NCI-H226 (cell line): Measurements from ENCODE around the gene GUCA2A.

ENCODE experiments used
- DNase-seq: peaks from one replicate; pipeline ENCODE4 v3.0.0-alpha.2; 2015

The GUCA2A gene

DNA sequence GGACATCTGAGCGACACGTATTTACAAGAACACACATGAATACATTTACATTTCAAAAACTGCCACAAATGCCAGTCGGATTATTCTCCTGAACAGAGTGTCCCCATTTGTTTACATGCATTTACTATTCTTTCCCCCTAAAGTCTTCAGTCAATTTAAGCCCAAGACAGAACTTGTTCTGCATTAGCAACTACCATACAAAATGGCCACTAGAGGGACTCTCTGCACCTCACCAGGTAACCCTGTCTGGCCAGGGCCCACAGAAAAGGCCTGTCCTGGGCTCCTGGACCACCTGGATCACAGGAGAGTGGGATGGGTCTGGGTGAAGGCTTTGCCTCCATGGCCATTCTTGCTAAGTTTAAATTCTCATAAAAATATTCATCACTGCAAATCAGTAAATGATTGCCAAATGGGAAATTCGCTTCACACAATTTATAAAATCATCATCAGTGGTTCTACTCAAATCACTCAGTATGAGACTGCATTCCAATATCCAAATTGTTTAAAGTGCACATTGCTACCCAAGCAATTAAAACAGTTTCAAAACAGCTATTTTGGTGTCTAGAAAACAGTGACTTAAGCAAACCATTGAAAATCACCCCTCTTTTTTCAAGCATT is 12.5 kb upstream of the GUCA2A start:
- DNase-seq = no peak

GRCh38 chr1:42175314-42176054 is 10.9 kb upstream of the GUCA2A start:
- DNase-seq = no peak

DNA sequence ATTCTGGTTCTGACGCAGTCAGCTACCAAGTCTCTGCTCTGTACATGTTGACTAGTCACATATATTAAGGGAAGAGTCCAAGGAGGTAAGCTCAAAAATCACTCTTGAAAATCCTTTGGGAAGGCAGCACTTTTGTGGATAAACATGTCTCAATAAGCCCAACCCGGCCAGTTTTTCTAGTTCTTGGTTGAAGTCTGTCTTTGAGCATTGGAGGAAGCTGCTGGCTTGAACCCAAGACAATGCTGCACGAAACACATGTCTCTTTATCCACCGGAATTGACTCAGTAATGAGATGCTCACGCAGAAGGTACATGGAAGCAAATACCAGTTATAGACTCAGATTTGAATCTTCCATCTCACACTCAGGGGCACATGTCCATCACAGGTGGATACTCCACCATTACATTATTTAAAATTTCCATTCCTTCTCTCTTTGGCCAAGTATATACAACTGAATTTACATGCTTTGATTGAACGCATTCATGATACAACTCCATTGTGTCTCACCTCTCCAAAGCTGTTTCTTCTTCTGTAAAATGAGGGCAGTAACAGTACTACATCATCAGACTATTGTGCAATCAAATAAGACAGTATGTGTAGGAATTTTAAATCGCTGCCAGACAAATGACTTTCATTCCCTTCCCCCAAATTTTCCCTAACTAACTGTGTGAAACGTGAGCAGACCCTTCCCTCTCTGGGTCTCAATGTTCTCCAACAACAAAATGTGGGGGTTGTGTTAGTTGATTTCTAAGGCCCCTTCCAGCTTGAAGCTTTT is 9.6 kb upstream of the GUCA2A start:
- DNase-seq = no peak

DNA sequence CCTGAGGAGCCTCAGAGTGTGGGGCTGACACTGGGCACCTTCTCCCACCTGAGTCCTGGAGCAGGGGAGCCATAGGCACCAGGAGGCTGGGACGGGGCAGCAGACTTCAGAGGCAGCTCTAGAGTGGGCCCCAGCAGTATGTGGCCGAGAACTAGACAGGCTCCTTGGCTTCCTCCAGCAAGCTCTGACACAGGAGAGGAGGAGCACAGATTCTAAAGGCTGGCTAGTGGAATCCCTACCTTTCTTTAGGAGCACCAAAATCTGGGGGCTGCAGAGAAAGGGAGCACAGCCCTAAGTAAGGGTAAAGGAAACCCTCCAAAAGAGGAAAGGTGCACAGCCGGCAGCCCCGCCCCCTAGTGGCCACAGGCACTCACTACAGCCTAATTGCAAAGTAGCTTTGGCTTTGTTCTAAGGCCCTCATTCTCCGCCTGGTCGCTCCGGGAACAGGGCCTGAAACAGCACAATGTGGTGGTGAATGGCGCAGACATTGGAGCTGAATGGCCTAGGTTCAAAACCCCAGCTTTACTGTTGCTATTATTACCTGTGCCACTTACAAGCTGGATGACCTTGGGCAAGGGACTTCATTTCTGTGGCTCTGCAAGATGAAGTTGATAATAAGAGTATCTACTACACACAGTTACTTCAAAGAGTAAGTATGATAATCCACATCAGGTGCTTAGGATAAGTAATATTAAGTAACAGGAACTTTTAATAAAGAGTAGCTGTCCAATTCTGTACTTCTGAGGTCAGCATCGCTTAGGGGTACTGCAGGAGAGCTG is 8.8 kb upstream of the GUCA2A start:
- no peak for DNase-seq

GRCh38 chr1:42172381-42173133 is 8.0 kb upstream of the GUCA2A start:
- DNase-seq = no peak

DNA sequence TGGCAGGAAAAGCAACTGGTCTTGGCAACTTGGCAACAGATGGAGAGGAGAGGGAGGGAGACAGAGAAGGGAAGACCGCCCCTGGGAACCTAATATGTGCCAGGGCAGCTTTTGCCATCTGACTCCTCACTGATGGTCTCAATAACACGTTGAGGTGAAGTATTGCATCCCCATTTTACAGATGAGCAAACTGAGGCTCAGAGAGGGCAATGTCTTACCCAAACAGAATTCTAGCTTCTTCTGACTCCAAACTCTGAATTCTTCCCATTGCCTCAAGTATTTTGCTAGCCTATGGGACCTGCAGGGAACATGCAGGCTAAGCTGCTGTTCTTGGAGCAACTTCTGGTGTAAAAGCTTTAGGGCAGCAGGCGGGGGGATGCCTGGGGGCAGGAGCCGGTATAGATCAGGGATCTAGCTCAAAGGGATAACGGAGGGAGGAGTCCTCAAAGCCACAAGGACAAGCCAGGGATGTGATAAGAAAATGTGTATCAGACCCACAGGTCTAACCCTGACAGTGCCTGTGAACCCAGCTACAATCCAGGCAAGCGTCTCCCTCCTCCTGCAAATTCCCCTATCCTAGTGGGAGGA is 7.2 kb upstream of the GUCA2A start:
- DNase-seq = no peak

- DNase-seq = no peak
Measured at GRCh38 chr1:42170779-42171621, 6.5 kb upstream of the GUCA2A start.

DNA sequence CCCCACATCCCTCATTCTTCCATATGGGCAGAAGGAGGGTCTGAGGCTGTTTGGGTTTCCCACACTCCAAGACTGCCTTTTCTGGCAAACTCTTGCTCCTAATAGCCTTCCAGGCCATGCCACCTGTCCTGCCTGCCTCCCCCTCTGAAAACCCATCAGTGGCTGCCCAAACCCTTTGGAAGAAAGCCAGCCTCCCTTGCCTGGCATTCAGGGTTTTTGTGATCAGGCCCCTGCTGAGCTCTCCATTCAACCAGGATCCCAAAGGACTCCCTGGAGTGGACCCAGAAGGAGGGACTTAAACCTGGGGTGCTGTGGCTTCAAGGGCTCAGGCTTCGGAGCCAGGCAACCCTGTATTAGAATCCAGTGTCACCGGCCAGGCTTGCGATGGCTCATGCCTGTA is 4.2 kb upstream of the GUCA2A start:
- DNase-seq = no peak

DNA sequence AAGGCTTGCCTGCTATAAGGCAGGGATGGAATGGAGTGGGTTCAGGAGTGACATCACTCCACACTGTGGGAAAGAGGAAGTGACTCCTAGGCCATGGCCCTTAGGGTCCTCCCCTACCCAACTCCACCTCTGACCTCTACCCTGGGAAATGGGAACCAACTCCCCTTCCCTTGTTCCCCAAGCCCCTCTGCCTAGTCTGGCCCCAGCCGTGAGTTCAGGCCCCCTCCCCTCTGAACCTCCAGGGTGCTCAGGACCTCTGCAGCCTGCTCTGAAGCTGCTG is 3.8 kb upstream of the GUCA2A start:
- DNase-seq = no peak

- no peak for DNase-seq
Measured at GRCh38 chr1:42167611-42168390, 3.3 kb upstream of the GUCA2A start.

DNA sequence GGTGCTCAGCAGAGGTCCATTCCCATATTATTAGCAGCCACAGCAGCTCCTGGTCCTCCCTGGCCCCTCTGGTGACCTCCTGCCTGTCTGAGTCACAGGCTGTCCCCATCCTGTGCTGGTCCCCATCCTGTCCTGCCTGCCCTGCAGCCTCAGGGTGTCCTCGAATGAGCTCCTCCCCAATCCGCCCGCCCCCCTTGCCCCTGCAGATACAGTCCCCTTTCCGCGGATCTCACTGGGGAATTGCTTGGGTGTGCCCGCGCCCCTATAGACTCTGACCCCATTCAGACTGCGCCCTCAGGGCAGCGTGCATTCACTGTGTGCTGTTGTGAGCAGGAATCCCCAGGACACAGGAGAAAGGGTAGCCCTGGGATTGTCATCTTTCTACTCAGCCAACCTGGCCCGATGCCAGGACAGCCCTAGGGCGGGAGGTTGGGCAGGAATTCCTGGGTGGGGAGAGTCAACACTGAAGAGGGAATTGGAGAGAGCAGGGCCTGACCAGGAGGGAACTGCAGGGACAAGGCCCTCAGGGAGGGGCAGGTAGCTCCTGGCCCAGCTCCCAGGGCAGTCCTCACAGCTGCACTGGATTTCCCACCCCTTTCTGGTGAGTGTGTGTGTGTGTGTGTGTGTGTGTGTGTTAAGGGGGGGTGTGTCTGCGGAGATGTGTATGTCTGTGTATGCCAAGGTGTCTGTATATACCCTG is 1.1 kb upstream of the GUCA2A start:
- DNase-seq = peak; percentile 75

- no peak for DNase-seq
Measured at GRCh38 chr1:42163536-42164503, 725 bp downstream of the GUCA2A start.

DNA sequence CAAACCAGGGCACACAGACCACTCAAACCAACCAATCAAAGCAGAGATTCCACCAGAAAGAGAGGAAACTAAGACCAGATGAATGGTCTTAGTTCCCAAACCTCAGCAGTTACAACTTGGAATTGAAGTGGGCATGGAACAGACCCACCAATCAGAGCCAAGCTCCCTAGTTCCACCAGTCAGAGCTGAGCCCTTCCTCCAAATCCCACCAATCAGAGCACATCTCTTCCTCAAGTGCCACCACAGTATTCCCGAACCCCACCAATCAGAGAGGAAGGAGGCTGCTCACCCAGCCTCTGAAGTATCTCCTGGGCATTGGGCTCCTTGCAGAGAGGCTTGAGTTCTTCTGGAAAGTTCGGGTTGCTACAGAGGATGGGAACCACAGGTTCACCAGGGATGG is 1.4 kb downstream of the GUCA2A start:
- no peak for DNase-seq

- DNase-seq = no peak
Measured at GRCh38 chr1:42162181-42162580, 2.4 kb downstream of the GUCA2A start.

DNA sequence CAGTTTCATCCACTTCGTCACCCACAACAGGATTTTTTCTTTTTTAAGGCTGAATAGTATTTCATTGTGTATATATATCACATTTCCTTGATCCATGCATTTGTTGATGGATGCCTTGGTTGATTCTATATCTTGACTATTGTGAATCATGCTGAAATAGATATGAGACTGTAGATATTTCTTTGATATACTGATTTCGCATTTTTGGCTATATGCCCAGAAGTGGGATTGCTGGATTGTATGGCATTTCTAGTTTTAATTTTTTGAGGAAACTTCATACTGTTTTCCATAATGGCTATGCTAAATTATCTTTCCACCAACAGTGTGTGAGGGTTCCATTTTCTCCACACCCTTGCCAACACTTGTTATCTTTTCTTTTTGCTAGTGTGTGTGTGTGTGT is 6.4 kb downstream of the GUCA2A start:
- DNase-seq = no peak

DNA sequence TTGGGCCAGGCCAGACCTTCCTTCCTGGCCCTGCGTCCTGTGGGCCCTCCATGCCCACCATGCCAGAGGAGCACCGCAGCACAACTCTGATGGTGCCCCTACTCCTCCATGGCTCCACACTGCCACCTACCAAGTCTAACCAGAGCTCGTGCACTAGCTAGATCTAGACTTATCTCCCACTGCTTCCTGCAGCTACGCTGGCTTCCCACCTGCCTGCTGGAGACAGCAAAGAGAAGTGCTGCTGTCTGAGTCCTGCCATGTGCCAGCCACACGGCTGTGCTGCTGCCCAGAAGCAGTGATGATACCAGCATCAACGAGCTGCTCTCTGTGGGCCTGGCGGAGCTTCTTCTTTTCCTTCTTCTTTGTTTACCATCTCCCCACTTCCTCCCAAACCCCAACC is 6.9 kb downstream of the GUCA2A start:
- DNase-seq = no peak

DNA sequence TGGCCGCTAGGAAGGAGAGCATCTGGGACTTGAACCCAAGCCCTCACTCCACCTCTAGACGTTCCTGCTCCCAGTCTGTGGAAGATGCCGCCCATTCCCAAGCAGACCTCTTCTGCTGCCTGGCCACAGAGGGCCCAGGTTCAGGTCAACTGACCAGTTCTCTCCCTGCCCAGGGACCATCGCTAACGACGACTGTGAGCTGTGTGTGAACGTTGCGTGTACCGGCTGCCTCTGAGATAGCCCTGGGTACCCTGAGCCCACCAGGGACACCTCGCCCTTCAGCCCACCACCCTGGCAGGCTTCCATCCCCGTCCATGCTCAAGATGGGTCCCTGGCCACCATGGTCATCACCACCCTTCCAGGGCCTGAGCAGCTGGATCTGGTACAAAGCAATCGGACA is 9.2 kb downstream of the GUCA2A start:
- no peak for DNase-seq

GRCh38 chr1:42154685-42155084 is 9.9 kb downstream of the GUCA2A start:
- no peak for DNase-seq

DNA sequence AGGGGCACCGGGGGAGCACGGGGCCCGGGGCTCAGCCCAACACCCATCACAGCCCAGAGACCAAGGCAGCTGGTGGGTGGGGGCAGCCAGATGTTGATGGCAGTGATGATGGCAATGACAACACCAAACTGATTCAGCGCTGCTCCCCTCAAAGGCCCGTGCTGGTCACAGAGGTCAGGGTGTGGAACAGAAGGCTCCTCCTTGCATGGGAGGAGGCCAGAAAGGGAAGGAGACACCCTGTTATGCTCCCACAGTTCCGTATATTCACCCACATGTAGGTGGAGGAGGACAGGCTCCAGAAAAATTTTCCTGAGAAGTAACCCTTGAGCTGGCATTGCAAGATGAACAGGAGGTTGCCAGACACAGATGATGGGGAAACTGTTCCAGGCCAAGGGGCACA is 10.9 kb downstream of the GUCA2A start:
- no peak for DNase-seq
